KOPT-K1 (cell line): Measurements from ENCODE around the gene TSHZ3.

Experiments
- H3K27ac ChIP-seq: fragments of 200-600 bp; sonication (generic); 2 replicates; pipeline ENCODE4 v1.5.1; 2016; ENCODE audit warnings: antibody characterized with exemption, mild to moderate bottlenecking, low read depth, low read length; ENCODE audit not compliant: poor library complexity, severe bottlenecking
- H3K36me3 ChIP-seq: fragments of 200-600 bp; sonication (generic); 2 replicates; pipeline ENCODE4 v1.5.1; 2017; ENCODE audit warnings: antibody characterized with exemption, mild to moderate bottlenecking, low read length, moderate library complexity; ENCODE audit not compliant: insufficient read depth
- H3K9me3 ChIP-seq: fragments of 200-600 bp; sonication (generic); 2 replicates; pipeline ENCODE4 v1.5.1; 2017; ENCODE audit warnings: antibody characterized with exemption, low read length, mild to moderate bottlenecking; ENCODE audit not compliant: insufficient read depth, poor library complexity, severe bottlenecking

TSHZ3 gene

GRCh38 chr19:31370216-31370615 lies 21.0 kb upstream of the TSHZ3 start:
- H3K27ac ChIP-seq, result no peak overlapping the region

DNA sequence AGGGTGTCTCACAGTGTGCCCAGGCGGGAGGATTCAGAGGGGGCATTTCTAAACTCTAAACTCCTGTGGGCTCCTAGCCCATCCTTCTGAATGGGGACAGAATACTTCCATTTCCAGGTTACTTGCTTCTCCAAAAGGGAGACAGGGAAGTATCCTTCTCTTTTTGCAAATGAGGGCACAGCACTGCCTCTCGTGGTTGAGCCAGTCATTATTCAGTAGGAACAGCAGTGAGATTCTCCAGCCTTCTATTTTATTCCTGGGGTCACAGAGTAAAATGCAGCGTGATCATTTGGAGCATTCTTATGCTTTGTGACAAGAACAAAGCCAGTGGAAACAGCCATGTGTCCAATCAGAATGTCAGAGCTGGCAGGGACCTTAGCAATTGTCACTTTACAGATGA lies 15.7 kb upstream of the TSHZ3 start:
- Histone ChIP-seq H3K27ac (no peak overlapping the region), H3K9me3 (no peaks in the 10 kb centered on the region), H3K36me3 (no peaks in the 10 kb centered on the region)

More at GRCh38 chr19:31370216-31370615, 21.0 kb upstream of the TSHZ3 start:
- no peaks in the 10 kb centered on the region for H3K9me3 ChIP-seq
- no peaks in the 10 kb centered on the region for H3K36me3 ChIP-seq

- Histone ChIP-seq H3K9me3 (no peaks in the 10 kb centered on the region), H3K36me3 (no peaks in the 10 kb centered on the region)
These were observed 12.5 kb upstream of the TSHZ3 start for GRCh38 chr19:31361728-31362127.

GRCh38 chr19:31357315-31357673 lies 8.1 kb upstream of the TSHZ3 start:
- Histone ChIP-seq H3K36me3 (no peaks in the 10 kb centered on the region), H3K27ac (no peak overlapping the region), H3K9me3 (no peaks in the 10 kb centered on the region)

More at GRCh38 chr19:31361728-31362127, 12.5 kb upstream of the TSHZ3 start:
- H3K27ac ChIP-seq, result no peak overlapping the region

GRCh38 chr19:31356587-31357314 lies 7.5 kb upstream of the TSHZ3 start:
- no peaks in the 10 kb centered on the region for H3K36me3 ChIP-seq
- H3K27ac ChIP-seq, result no peak overlapping the region
- no peaks in the 10 kb centered on the region for H3K9me3 ChIP-seq

GRCh38 chr19:31355665-31356289 lies 6.5 kb upstream of the TSHZ3 start:
- H3K9me3 ChIP-seq, result no peaks in the 10 kb centered on the region
- no peak overlapping the region for H3K27ac ChIP-seq
- no peaks in the 10 kb centered on the region for H3K36me3 ChIP-seq

GRCh38 chr19:31354799-31355664 lies 5.8 kb upstream of the TSHZ3 start:
- Histone ChIP-seq H3K36me3 (no peaks in the 10 kb centered on the region), H3K9me3 (no peaks in the 10 kb centered on the region), H3K27ac (no peak overlapping the region)

DNA sequence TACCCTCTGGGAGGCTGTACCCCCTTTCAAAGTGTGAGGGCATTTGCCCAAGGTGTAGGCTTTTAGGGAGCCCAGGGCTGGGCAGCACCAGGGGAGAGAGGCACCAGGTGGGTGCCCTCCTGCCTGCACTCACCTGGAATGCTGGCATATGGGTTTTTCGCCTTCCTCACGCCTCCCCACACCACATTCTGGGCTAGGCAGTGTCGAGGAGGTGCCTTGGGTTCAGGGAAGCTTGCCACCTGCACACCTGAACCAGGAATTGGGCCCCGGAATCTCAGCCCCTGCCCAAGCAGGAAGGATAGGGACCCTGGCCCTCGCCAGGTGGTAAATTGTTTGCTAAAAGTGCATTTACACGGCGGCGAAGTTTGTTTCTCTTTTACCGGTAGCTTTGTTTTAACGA lies 5.1 kb upstream of the TSHZ3 start:
- Histone ChIP-seq H3K27ac (no peak overlapping the region), H3K9me3 (no peaks in the 10 kb centered on the region), H3K36me3 (no peaks in the 10 kb centered on the region)

- H3K9me3 ChIP-seq, result no peaks in the 10 kb centered on the region
- H3K27ac ChIP-seq, result no peak overlapping the region
- H3K36me3 ChIP-seq, result no peaks in the 10 kb centered on the region
These were observed 4.6 kb upstream of the TSHZ3 start for GRCh38 chr19:31353833-31354232.

GRCh38 chr19:31352782-31353651 lies 3.8 kb upstream of the TSHZ3 start:
- Histone ChIP-seq H3K27ac (no peak overlapping the region), H3K36me3 (no peaks in the 10 kb centered on the region)

GRCh38 chr19:31352296-31352781 lies 3.1 kb upstream of the TSHZ3 start:
- Histone ChIP-seq H3K9me3 (no peaks in the 10 kb centered on the region), H3K27ac (no peak overlapping the region), H3K36me3 (no peaks in the 10 kb centered on the region)

More at GRCh38 chr19:31352782-31353651, 3.8 kb upstream of the TSHZ3 start:
- no peaks in the 10 kb centered on the region for H3K9me3 ChIP-seq

DNA sequence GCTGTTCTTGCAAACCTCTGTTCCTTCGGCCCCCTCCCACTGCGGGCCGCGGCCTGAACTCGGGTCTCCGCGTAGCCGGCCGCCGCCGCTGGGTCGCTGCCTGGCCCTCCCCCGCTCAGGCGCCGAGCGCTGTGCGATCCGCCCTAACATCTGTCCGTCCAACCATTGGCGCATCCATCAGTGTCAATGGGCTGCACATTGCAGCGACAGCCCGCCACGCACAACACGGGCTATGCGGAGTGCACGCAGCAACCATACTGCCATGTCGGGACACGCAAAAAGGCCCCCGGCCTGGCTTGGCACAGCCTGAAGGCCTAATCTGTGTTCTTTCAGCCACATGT lies 2.6 kb upstream of the TSHZ3 start:
- no peak overlapping the region for H3K27ac ChIP-seq
- H3K9me3 ChIP-seq, result no peaks in the 10 kb centered on the region
- no peaks in the 10 kb centered on the region for H3K36me3 ChIP-seq

GRCh38 chr19:31351056-31351854 lies 2.0 kb upstream of the TSHZ3 start:
- no peaks in the 10 kb centered on the region for H3K36me3 ChIP-seq
- H3K27ac ChIP-seq, result no peak overlapping the region

GRCh38 chr19:31350693-31351055 lies 1.4 kb upstream of the TSHZ3 start:
- Histone ChIP-seq H3K9me3 (no peaks in the 10 kb centered on the region), H3K36me3 (no peaks in the 10 kb centered on the region), H3K27ac (no peak overlapping the region)

More at GRCh38 chr19:31351056-31351854, 2.0 kb upstream of the TSHZ3 start:
- no peaks in the 10 kb centered on the region for H3K9me3 ChIP-seq
